22Rv1 (cell line): ENCODE measurements around the gene PCYT2.

Experiments used
- ZFX ChIP-seq: fragments of 450-650 bp; IDR thresholded peaks from 2 replicates; pipeline ENCODE4 v1.6.1; 2017; ENCODE audit warnings: antibody characterized with exemption, borderline replicate concordance
- TF ChIP-seq, protein P1 (sequence below): fragments of 450-650 bp; IDR thresholded peaks from 2 replicates; pipeline ENCODE4 v1.5.1; 2017; ENCODE audit warnings: mild to moderate bottlenecking

DNA sequence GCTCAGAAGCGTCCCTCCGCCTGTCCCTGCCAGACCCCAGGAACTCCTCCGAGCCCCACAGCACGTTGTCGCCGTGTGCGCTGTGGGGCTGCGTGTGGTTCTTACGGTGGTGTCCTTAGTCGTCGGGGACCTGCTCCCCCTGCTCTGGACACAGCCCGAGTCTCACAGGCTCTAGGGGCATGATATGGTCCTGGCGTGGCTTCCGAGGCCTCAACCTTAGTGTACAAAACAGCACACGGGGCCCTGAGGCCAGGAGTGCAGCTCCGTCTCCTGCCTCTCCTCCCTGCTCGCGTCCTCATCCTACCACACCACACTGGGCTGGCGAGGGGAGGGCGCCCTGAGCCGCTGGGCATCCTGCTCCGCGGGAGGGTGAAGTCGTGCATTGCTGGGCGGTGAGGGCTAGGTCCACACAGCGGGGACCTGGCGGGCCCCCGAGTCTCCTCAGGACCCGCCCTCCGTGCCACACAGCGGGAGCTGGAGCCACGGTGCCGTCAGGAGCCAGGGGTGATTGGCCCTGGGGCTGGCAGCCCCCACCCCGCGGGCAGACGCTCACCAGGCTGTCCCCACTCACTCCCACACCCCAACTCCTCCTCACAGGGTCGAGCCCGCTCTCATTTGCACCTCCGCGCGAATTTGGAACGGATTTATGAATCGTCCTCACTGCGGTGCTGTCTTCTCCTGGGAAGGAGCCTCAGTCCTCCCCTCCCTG, 17.5 kb upstream of the PCYT2 start:
- TF ChIP-seq, protein P1, sequence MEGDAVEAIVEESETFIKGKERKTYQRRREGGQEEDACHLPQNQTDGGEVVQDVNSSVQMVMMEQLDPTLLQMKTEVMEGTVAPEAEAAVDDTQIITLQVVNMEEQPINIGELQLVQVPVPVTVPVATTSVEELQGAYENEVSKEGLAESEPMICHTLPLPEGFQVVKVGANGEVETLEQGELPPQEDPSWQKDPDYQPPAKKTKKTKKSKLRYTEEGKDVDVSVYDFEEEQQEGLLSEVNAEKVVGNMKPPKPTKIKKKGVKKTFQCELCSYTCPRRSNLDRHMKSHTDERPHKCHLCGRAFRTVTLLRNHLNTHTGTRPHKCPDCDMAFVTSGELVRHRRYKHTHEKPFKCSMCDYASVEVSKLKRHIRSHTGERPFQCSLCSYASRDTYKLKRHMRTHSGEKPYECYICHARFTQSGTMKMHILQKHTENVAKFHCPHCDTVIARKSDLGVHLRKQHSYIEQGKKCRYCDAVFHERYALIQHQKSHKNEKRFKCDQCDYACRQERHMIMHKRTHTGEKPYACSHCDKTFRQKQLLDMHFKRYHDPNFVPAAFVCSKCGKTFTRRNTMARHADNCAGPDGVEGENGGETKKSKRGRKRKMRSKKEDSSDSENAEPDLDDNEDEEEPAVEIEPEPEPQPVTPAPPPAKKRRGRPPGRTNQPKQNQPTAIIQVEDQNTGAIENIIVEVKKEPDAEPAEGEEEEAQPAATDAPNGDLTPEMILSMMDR: no peak
- no peak for TF ChIP-seq ZFX
